ENCODE measurements around the gene ABCE1.

DNA sequence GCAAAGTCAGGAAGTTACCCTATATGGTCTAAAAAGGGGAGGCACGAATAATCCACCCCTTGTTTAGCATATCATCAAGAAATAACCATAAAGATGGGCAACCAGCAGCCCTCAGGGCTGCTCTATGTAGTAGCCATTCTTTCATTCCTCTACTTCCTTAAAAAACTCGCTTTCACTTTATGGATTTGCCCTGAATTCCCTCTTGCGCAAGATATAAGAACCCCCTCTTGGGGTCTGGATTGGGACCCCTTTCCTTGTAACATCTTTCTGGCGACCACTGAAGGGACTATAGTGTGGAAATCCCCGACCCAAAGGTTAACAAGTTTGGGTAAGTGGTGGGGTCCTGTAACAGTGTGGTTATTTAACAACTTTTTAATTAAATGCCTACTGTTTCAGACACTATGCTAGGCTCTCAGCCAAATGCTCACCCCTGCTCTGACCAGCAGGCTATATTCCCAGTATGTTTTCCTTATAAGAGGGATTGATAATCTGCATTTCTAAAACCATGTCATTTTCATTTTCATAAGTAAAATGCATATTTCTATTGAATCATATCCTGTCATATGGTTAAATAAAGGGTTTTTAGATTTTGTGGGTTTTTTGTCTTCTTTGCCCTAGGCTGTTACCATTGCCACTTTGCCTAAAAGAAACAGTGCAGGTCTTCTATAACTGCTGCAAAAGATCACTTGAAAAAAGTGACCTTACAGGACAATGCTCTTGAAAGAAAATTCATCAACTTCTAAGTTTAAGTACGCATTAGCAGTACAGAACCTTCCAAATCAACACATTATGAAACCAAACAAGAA, 41.6 kb upstream of the ABCE1 start:
- TF ChIP-seq CTCF (IDR thresholded peaks at IDR 0.05) (no peak), EZH2 (IDR thresholded peaks at IDR 0.05; ENCODE audit: borderline replicate concordance, insufficient read depth, low read depth, low read length, poor library complexity, severe bottlenecking) (no peak)

All from B cell (primary cell).